Lower leg skin (tissue), 4 donors: ENCODE data around the gene PRKCE. TPM values are rescaled to one million over a fixed set of nuclear protein-coding genes. Genes with fewer than 3 reads are reported as not detected.
"Not testable (repeated sequence)": the region's sequence is repeated elsewhere in the genome, so short reads cannot be mapped to it uniquely, and the experiment has no call there.

Source experiments
- DNase-seq, 2 donors: peaks; one replicate each; pipeline ENCODE4 v3.0.0-alpha.2; 2019; ENCODE audit warnings: low spot score in 2 of 2
- H3K4me3 ChIP-seq: fragments of 200-600 bp; sonication (generic); 2 replicates; pipeline ENCODE4 v1.5.1; 2017; ENCODE audit warnings: mild to moderate bottlenecking, low read depth; ENCODE audit not compliant: poor library complexity, severe bottlenecking
- POLR2A ChIP-seq, 2 donors: fragments of 450-650 bp; IDR thresholded peaks; one replicate each; pipeline ENCODE4 v1.6.1; 2016 to 2017; ENCODE audit warnings: antibody characterized with exemption in 2 of 2, mild to moderate bottlenecking in 1 of 2, moderate library complexity in 1 of 2
- WGBS, 2 donors: methylation state at CpG; one replicate each; pipeline ENCODE4 v1.1.5; 2018; 5-methylcytosine and 5-hydroxymethylcytosine counted together
- intact Hi-C: fragments of 100-400 bp; cut with DNase I; formaldehyde crosslinking; loops from one replicate; pipeline ENCODE4 v1.15.0; 2023; ENCODE audit warnings: low total_unique reads
- total RNA-seq, 4 donors: library from RNA; depleted of rRNA; stranded (reverse); fragments of >200 nt; gene quantifications; one replicate each; pipeline ENCODE4 v1.1.0, GENCODE V29; 2016
- TF ChIP-seq, protein P1 (sequence below), 3 donors: fragments of 450-650 bp; IDR thresholded peaks; one replicate each; pipeline ENCODE4 v1.5.1; 2016; ENCODE audit warnings: antibody characterized with exemption in 3 of 3, mild to moderate bottlenecking in 3 of 3, moderate library complexity in 2 of 3

Gene PRKCE
- total RNA-seq, 4 donors from 2014 or later: 3.5 to 10.3 (median 6.1) TPM

DNA sequence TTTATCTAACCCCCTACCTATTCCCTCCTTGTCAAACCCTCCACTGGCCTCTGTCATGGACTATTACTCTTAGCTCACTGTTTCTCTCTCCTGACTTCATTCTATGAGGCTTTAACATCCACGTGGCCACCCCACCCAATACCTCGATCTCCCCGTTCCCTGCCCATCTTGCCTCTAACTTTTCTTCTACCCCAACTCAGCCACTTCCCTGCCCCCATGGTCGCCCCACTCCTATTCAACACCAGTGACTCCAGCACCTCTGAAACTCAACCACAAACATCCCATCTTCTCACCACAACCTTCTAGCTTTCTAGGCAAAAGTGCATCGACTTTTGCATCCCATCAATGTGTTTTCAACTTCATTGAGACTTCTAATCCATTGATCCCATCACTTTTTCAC is 551.5 kb downstream of the PRKCE start:
- DNase-seq: no peak
- 95% methylated on average over 5 of the region's 5 CpGs for WGBS, 2 donors
- no peak overlapping the region for H3K4me3 ChIP-seq
- intact Hi-C loops: no loop called here
- TF ChIP-seq, protein P1, sequence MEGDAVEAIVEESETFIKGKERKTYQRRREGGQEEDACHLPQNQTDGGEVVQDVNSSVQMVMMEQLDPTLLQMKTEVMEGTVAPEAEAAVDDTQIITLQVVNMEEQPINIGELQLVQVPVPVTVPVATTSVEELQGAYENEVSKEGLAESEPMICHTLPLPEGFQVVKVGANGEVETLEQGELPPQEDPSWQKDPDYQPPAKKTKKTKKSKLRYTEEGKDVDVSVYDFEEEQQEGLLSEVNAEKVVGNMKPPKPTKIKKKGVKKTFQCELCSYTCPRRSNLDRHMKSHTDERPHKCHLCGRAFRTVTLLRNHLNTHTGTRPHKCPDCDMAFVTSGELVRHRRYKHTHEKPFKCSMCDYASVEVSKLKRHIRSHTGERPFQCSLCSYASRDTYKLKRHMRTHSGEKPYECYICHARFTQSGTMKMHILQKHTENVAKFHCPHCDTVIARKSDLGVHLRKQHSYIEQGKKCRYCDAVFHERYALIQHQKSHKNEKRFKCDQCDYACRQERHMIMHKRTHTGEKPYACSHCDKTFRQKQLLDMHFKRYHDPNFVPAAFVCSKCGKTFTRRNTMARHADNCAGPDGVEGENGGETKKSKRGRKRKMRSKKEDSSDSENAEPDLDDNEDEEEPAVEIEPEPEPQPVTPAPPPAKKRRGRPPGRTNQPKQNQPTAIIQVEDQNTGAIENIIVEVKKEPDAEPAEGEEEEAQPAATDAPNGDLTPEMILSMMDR (IDR thresholded peaks at IDR 0.05): no peak
- no peak for TF ChIP-seq POLR2A (IDR thresholded peaks at IDR 0.05)

DNA sequence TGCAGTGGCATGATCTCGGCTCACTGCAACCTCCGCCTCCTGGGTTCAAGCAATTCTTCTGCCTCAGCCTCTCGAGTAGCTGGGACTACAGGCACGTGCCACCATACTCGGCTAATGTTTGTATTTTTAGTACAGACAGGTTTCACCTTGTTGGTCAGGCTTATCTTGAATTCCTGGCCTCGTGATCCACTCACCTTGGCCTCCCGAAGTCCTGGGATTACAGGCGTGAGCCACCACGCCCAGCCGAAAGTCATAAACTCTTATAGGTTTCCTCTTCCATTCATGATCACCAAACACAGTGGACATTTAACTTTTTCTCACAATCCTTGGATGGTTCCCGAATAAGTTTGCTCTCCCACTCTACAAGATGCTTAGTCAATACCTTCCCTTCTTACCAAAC is 552.2 kb downstream of the PRKCE start:
- WGBS, 2 donors: 92 to 94% methylated on average over 11 of the region's 11 CpGs
- H3K4me3 ChIP-seq, DNase-seq, intact Hi-C loops: not testable (repeated sequence)

DNA sequence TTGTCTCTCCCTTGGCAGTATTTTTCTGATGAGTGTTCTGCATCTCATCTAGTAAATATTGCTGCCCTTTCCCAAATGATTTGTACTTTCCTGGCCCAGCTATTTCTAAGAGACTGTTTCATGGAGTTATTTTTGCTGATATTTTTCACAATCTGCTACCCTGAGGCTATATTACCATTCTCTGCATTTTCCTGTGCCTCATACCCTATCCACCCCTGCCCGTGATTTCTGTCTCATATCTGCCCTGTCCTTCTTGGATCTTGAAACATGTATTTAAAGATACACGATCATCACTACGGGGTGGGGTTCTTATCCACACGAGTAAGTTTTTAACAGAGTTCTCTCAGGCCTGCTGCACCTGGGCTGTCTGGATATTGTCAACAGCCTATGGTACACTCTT is 556.1 kb downstream of the PRKCE start:
- no peak overlapping the region for H3K4me3 ChIP-seq
- DNase-seq: no peak
- intact Hi-C loops: no loop called here
- TF ChIP-seq POLR2A (IDR thresholded peaks at IDR 0.05): no peak
- whole genome bisulfite sequencing, 2 donors: 62 to 63% methylated on average over 4 of the region's 4 CpGs

DNA sequence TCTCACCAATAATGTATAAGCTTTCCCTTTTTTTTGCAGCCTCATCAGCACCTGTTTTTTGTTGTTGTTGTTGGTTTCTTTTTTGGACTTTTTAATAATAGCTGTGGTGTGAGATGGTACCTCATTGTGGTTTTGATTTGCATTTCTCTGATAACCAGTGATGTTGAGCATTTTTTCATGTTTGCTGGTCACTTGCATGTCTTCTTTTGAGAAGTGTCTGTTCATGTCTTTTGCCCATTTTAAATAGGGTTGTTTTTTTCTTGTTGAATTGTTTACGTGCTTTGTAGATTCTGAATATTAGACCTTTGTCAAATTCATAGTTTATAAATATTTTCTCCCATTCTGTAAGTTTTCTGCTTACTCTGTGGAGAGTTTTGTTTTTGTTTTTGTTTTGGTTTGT is 557.3 kb downstream of the PRKCE start:
- no peak overlapping the region for H3K4me3 ChIP-seq
- TF ChIP-seq POLR2A (IDR thresholded peaks at IDR 0.05): no peak
- TF ChIP-seq, protein P1 (IDR thresholded peaks at IDR 0.05): no peak
- no peak for DNase-seq
- intact Hi-C loops: no loop called here
- WGBS, 2 donors: 95 to 100% methylated on average over 1 of the region's 1 CpG

DNA sequence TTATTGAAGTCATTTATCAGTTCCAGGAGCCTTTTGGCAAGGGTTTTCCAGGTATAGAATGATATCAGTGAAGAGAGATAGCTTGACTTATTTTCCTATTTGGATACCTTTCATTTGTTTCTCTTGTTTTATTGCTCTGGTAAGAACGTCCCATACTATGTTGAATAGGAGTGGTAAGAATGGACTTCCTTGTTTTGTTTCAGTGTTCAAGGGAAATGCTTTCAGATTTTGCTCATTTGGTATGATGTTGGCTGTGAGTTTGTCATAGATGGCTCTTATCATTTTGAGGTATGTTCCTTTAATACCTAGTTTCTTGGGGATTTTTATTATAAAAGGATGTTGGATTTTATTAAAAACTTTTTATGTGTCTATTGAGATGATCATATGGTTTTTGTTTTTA is 558.6 kb downstream of the PRKCE start:
- H3K4me3 ChIP-seq: no peak overlapping the region
- TF ChIP-seq, protein P1 (IDR thresholded peaks at IDR 0.05): no peak
- no peak for TF ChIP-seq POLR2A (IDR thresholded peaks at IDR 0.05)
- DNase-seq: no peak
- intact Hi-C loops: no loop called here
- 38 to 60% methylated on average over 1 of the region's 1 CpG for WGBS, 2 donors

DNA sequence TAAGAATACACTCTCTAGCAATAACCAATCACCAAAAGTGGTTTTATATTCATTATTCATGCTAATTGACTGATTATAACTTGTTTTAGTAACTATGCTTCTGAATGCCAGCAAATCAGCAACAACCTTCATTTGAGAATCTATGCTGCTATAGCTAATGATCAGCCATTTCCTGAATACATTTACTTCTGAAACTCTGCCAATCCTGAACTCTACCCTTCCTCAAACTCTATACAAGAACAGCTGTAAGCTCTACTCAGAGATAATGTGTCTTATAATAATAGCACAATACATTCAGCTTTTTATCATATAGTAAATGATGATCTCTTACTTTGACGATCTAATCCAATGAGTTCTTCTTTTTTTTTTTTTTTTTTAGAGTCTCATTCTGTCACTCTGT is 560.0 kb downstream of the PRKCE start:
- intact Hi-C loops: no loop called here
- DNase-seq: no peak
- WGBS, 2 donors: 63 to 65% methylated on average over 1 of the region's 1 CpG
- no peak overlapping the region for H3K4me3 ChIP-seq
- TF ChIP-seq POLR2A (IDR thresholded peaks at IDR 0.05): no peak
- TF ChIP-seq, protein P1 (IDR thresholded peaks at IDR 0.05): no peak

DNA sequence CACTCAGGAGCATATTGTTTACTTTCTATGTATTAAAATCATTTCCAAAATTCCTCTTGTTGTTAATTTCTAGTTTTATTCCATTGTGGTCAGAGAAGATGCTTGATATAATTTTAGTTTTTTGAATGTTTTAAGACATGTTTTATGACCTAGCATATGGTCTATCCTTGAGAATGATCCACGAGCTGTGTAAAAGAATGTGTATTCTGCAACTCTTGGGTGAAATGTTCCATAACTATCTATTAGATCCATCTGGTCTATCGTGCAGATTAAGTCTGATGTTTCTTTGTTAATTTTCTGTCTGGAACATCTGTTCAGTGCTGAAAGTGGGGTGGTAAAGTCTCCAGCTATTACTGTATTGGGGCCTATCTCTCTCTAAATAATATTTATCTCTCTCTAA is 562.4 kb downstream of the PRKCE start:
- intact Hi-C loops: no loop called here

More for the DNA sequence above, 562.4 kb downstream of the PRKCE start:
- no peak for TF ChIP-seq POLR2A (IDR thresholded peaks at IDR 0.05)
- TF ChIP-seq, protein P1 (IDR thresholded peaks at IDR 0.05): no peak
- 70 to 77% methylated on average over 2 of the region's 2 CpGs for WGBS, 2 donors
- no peak for DNase-seq
- H3K4me3 ChIP-seq: no peak overlapping the region
